NT2/D1 (cell line): ENCODE data around the gene ARMCX5.
A peak's percentile ranks its signal among the peaks of the same experiment; 100 is the strongest.

Experiments used
- DNase-seq: peaks from one replicate; pipeline ENCODE4 v3.0.0-alpha.2; 2011; ENCODE audit warnings: low read depth, low spot score
- H3K27me3 ChIP-seq: 2 replicates; pipeline ENCODE4 v1.6.0; 2011; ENCODE audit warnings: mild to moderate bottlenecking; ENCODE audit not compliant: insufficient read length, insufficient read depth
- H3K36me3 ChIP-seq: 2 replicates; pipeline ENCODE4 v1.6.1; 2011; ENCODE audit warnings: mild to moderate bottlenecking, low read length, mixed read lengths; ENCODE audit not compliant: insufficient read depth, insufficient read length
- H3K4me1 ChIP-seq: 2 replicates; pipeline ENCODE4 v1.5.1; 2011; ENCODE audit not compliant: insufficient read depth, insufficient read length
- H3K4me3 ChIP-seq: 2 replicates; pipeline ENCODE4 v1.5.1; 2011; ENCODE audit warnings: low read depth; ENCODE audit not compliant: insufficient read length
- H3K9ac ChIP-seq: 2 replicates; pipeline ENCODE4 v1.6.0; 2011; ENCODE audit warnings: low read depth; ENCODE audit not compliant: insufficient read length
- H3K9me3 ChIP-seq: 2 replicates; pipeline ENCODE4 v1.5.1; 2011; ENCODE audit warnings: mild to moderate bottlenecking, low read length; ENCODE audit not compliant: insufficient read depth
- SUZ12 ChIP-seq: IDR thresholded peaks from 2 replicates; pipeline ENCODE4 v1.6.1; 2011; ENCODE audit not compliant: insufficient read length, insufficient read depth; ENCODE audit errors: extremely low read depth
- YY1 ChIP-seq: IDR thresholded peaks from 2 replicates; pipeline ENCODE4 v1.6.1; 2011; ENCODE audit not compliant: insufficient read length, insufficient read depth
- ZNF274 ChIP-seq: IDR thresholded peaks from 2 replicates; pipeline ENCODE4 v1.6.1; 2011; ENCODE audit warnings: mild to moderate bottlenecking, low read depth, low read length

ARMCX5 gene

DNA sequence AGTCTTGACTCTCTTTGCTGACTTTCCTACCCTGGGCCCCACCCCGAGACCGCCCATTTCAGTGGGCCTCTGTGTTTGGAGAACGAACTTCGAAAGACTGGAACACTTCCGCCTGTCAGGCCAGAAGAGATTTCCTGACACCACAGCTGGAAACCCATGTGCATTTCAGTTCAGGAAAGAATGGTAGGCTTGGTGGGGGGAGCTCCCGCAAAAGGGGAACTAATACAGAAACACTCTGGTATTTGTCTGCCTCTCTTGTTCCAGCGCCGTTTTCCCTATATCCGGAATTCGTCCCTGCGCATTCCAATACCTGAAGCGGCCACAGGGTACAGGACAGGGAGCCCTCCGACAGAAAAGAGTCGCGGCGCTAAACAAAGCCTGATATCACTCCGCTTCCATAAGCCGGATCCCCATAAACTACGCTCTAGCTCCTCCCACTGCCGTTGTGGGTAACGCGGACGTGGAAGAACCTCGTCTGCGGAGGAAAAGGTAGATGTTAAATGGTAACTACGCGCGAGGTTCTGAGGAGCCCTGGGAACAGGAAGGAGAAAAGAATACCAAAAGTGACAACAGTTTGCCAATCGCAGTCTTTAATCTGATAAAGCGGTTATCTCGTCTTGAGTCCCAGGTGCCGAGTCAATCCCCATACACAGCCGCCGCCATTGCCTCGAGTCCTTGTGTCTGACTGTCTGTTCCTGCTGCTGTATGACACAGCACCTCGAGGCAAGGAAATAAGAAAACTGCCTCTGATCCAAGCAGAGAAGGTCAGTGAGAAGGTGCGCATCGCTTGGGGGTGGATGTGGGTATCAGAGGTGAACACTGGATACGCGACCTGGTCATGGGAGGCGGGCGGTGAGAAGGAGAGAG is at the start of gene ARMCX5:
Gene ARMCX5 (plus strand): TSS at position 432 of the 867 bp plus-strand sequence. CDS start 2,627 bp downstream, outside the sequence.
- no peaks in the 10 kb centered on the region for H3K27me3 ChIP-seq
- DNase-seq, result peak; percentile 63
- peak within 1 kb of the TSS; percentile 84 for H3K4me3 ChIP-seq
- peak; percentile 10 for TF ChIP-seq YY1
- no peak for TF ChIP-seq SUZ12
- peaks cover 2% of the 10 kb centered on the region for H3K4me1 ChIP-seq
- H3K9ac ChIP-seq, result peak within 1 kb of the TSS; percentile 88
- H3K9me3 ChIP-seq, result no peaks in the 10 kb centered on the region
- peaks cover 24% of the 10 kb centered on the region for H3K36me3 ChIP-seq

DNA sequence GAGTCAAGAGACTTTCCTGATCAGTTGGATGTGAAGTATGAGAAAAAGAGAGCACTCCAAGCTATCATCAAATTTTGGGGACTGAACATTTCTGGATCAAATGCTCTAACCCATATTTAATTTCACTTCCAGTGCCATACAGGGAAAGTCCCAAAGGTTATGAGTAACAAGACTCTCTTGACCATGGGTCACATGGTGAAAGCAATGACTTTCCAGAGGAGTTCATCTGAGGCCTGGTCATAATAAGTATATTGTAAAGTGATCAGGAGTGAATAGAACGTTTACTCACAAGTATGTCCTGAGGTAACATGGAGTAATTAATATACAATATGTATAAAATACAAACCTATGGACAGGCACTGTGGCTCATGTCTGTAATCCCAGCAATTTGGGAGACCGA is 40.7 kb upstream of the ARMCX5 start:
- H3K4me3 ChIP-seq, result no peak overlapping the region
- no peaks in the 10 kb centered on the region for H3K36me3 ChIP-seq
- TF ChIP-seq SUZ12 (no peak), YY1 (no peak), ZNF274 (no peak)
- H3K9me3 ChIP-seq, result no peaks in the 10 kb centered on the region
- H3K4me1 ChIP-seq, result no peaks in the 10 kb centered on the region
- no peaks in the 10 kb centered on the region for H3K27me3 ChIP-seq
- H3K9ac ChIP-seq, result no peak overlapping the region
- DNase-seq, result no peak

DNA sequence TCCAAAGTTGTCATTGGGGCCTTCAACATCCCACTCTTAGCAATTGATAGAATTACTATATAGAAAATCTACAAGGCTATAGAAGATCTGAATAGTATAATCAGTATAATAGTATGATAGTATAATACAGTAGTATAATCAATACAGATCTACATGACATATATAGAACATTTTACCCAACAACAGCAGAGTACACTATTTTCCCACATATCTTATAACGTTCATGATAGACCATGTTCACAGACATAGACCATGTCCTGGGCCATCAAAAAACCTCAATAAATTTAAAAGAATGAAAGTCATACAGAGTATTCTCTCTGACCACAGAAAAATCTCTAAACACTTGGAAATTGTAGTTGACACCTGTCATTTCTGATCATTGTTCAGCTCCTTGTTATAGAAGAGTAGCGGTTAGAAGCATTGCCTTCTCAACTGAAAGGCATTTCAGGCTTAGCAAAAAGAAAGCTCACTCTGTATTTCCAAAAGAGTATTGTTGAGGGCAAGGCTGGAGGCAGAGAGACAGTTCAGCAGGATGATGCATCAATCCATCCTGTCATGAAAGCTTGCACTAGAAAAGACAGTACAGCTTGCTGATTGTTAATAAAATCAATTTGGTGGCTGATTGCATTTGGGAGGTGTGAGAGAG is 38.8 kb upstream of the ARMCX5 start:
- no peaks in the 10 kb centered on the region for H3K4me1 ChIP-seq
- no peaks in the 10 kb centered on the region for H3K9me3 ChIP-seq
- no peak for DNase-seq
- H3K27me3 ChIP-seq, result no peaks in the 10 kb centered on the region
- H3K4me3 ChIP-seq, result no peak overlapping the region
- H3K36me3 ChIP-seq, result no peaks in the 10 kb centered on the region
- no peak overlapping the region for H3K9ac ChIP-seq
- no peak for TF ChIP-seq SUZ12
- no peak for TF ChIP-seq ZNF274
- no peak for TF ChIP-seq YY1

DNA sequence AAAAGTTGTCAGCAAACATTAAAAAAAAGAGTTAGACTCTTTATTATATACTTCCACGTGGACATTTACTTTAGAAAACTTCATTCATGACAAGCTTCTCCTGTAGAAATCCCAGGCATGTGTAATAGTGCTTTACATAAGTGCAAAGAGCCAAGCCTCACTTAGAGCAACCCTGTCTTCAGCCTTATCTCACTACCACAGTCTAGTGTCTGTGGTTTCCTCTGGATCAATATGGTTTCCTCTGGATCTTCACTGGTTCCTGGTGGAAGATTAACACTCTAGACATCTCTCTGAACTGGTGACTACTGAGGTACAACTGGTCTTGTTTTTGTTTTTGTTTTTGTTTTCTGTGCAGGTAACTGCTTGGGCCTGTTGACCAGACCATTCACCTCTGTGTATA is 18.4 kb upstream of the ARMCX5 start:
- no peak for DNase-seq
- TF ChIP-seq SUZ12 (no peak), ZNF274 (no peak), YY1 (no peak)
- H3K36me3 ChIP-seq, result no peaks in the 10 kb centered on the region
- no peak overlapping the region for H3K4me3 ChIP-seq
- no peaks in the 10 kb centered on the region for H3K9me3 ChIP-seq
- no peak overlapping the region for H3K9ac ChIP-seq
- no peaks in the 10 kb centered on the region for H3K4me1 ChIP-seq
- no peaks in the 10 kb centered on the region for H3K27me3 ChIP-seq

DNA sequence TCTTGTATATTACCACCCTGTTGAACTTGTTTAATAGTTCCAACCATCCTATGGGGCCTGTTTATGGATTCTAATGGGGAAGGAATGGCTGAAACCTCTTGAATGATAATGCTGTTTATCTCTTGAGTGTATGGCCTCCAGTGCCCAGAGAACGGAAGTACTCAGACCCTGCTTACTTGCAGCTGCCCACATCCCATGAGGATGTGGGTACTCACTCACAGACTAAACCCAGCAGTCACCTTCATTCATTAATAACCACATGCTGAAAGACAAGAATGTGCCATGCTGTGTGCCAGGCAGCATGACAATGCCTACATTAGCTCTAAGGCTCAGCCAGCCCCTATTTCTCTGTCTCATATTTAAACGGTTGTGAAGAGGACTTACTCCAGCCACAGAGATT is 5.9 kb upstream of the ARMCX5 start:
- DNase-seq, result no peak
- H3K4me1 ChIP-seq, result no peaks in the 10 kb centered on the region
- no peak for TF ChIP-seq YY1
- TF ChIP-seq ZNF274, result no peak
- no peak for TF ChIP-seq SUZ12
- no peaks in the 10 kb centered on the region for H3K27me3 ChIP-seq
- no peak overlapping the region for H3K4me3 ChIP-seq
- no peak overlapping the region for H3K9ac ChIP-seq
- H3K9me3 ChIP-seq, result no peaks in the 10 kb centered on the region
- no peaks in the 10 kb centered on the region for H3K36me3 ChIP-seq

DNA sequence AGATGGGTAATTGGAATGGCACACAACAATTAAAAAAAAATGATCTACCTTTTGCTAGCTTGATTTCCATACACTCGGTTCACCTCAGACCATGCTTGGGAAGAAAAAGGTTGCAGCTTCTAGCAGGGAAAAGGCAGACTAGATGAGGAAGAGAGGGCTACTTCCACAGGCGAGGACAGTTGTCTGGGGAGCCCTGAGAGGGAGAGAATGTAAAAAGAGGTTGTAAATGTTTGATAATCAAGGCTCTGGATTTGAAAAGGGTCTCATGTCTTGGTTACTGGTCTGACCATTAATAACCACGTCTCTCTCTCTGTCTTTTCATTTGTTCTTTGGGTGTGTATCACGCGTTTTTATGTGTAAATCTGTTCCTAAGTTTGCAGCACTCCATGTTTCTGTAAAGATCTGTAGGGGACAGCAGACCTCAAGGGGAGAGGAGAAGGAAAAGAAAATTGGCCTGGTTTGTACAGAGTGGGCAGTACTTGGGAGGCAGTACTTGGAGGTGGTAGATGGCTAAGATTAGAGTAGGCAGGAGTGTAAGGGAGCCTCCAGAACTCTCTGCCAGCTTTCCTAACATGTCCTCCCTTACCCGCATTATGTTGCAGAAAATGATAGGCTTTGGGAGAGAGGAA is 750 bp downstream of the ARMCX5 start:
- peaks cover 27% of the 10 kb centered on the region for H3K36me3 ChIP-seq
- no peak for DNase-seq
- H3K9ac ChIP-seq, result peak overlapping the region; percentile 88
- no peak for TF ChIP-seq SUZ12
- TF ChIP-seq ZNF274, result no peak
- no peak for TF ChIP-seq YY1
- peak overlapping the region; percentile 84 for H3K4me3 ChIP-seq
- no peaks in the 10 kb centered on the region for H3K9me3 ChIP-seq
- H3K27me3 ChIP-seq, result no peaks in the 10 kb centered on the region
- H3K4me1 ChIP-seq, result peaks cover 2% of the 10 kb centered on the region

DNA sequence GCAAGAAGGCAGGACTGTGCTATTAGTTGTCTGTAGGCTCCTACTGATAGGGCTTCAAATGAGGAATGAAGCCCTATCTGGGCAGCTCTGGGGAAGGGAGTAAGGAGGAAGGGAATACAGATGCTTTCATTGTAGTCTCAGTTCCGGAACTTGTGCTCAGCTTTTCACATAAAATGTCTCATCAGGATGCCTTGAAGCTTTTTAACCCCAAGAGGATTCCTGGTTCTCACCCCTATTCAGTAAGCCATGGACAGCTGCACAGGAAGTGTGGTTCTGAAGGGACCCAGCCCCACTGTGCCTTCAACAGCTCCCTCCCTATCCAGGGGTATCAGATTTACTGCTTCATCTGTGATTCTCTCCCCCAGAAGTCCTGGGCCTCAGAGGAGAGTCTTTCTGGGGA is 5.0 kb downstream of the ARMCX5 start:
- H3K9ac ChIP-seq, result no peak overlapping the region
- H3K9me3 ChIP-seq, result no peaks in the 10 kb centered on the region
- H3K4me1 ChIP-seq, result no peaks in the 10 kb centered on the region
- no peak for TF ChIP-seq ZNF274
- TF ChIP-seq YY1, result no peak
- TF ChIP-seq SUZ12, result no peak
- no peaks in the 10 kb centered on the region for H3K27me3 ChIP-seq
- no peak overlapping the region for H3K4me3 ChIP-seq
- no peak for DNase-seq
- H3K36me3 ChIP-seq, result peaks cover 27% of the 10 kb centered on the region
